Erythroblast (primary cell): ENCODE results near the gene ASCL3.

Source experiments
- GATA1 ChIP-seq: IDR thresholded peaks from 2 replicates; pipeline ENCODE4 v1.6.1; 2011; ENCODE audit warnings: low read depth, mild to moderate bottlenecking, control low read depth, low read length, moderate library complexity
- POLR2A ChIP-seq: IDR thresholded peaks from 2 replicates; pipeline ENCODE4 v1.6.1; 2011; ENCODE audit warnings: mild to moderate bottlenecking, low read length

DNA sequence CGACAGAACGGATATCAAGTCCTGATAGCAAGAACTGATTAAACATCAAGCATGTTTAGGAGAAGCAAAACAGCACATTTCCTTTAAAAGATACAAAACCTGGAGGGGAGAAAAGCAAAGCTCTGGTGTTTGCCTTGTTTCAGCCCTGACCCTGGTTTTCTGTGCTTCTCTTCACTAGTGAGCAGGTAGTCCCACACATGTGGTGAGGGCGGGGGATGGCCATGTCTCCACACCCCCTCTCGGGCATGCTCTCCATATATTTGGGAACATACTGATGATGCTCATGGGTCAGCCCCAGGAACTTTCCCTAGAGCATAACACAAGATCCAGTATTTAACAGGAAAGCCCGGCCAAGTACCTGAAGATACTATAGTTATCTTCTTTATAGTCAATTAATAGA, 20.1 kb downstream of the ASCL3 start:
- no peak for TF ChIP-seq POLR2A
- TF ChIP-seq GATA1 = no peak
